Measurements from ENCODE around the gene CHST4.

DNA sequence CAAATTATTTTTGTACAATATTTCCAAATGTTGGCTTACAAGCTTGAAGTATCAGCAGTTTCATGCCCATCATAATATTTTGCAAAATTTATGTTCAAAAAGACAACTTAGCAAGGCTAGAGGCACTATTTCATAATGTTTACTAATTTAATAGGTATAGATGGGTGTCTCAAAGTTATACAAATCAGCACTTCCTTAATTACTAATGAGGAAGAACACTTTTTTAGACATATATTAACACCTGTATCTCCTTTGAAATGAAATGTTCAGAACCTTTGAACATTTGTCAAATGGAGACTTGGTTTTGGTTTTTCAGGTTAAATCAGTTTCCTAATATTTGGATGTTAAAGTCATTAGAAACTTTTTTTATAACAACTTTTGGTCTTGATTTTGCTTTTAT is 48.5 kb downstream of the CHST4 start:
- TF ChIP-seq, protein P1, sequence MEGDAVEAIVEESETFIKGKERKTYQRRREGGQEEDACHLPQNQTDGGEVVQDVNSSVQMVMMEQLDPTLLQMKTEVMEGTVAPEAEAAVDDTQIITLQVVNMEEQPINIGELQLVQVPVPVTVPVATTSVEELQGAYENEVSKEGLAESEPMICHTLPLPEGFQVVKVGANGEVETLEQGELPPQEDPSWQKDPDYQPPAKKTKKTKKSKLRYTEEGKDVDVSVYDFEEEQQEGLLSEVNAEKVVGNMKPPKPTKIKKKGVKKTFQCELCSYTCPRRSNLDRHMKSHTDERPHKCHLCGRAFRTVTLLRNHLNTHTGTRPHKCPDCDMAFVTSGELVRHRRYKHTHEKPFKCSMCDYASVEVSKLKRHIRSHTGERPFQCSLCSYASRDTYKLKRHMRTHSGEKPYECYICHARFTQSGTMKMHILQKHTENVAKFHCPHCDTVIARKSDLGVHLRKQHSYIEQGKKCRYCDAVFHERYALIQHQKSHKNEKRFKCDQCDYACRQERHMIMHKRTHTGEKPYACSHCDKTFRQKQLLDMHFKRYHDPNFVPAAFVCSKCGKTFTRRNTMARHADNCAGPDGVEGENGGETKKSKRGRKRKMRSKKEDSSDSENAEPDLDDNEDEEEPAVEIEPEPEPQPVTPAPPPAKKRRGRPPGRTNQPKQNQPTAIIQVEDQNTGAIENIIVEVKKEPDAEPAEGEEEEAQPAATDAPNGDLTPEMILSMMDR (IDR thresholded peaks at IDR 0.05): no peak
- TF ChIP-seq POLR2AphosphoS5 (IDR thresholded peaks at IDR 0.05): no peak
- no peak for TF ChIP-seq POLR2A (IDR thresholded peaks at IDR 0.05)

Measured in breast epithelium (tissue), 3 donors.